H1 (cell line): ENCODE data around the gene BIN1. TPM values are rescaled to one million over a fixed set of nuclear protein-coding genes. Genes with fewer than 3 reads are reported as not detected.

Experiments used
- BRCA1 ChIP-seq: IDR thresholded peaks from 2 replicates; pipeline ENCODE4 v1.6.1; 2012; ENCODE audit warnings: low read depth, low read length, improper control_type of control experiment
- CEBPB ChIP-seq: IDR thresholded peaks from 2 replicates; pipeline ENCODE4 v1.6.1; 2012; ENCODE audit warnings: low read depth, low read length
- HDAC2 ChIP-seq, 2 experiments: fragments of 300-600 bp in 1 of 2; sonication (generic) in 1 of 2; IDR thresholded peaks; 2 replicates each; pipeline ENCODE4 v1.6.1; 2011 to 2012; ENCODE audit warnings: low read depth in 2 of 2, low read length in 2 of 2, mild to moderate bottlenecking in 2 of 2, moderate library complexity in 2 of 2, borderline replicate concordance in 1 of 2, inconsistent platforms in 1 of 2
- KDM4A ChIP-seq: IDR thresholded peaks from one replicate; pipeline ENCODE4 v1.7.1; 2012; ENCODE audit warnings: low read depth, mild to moderate bottlenecking, moderate library complexity, low read length, inconsistent platforms; ENCODE audit not compliant: severe bottlenecking
- PHF8 ChIP-seq: fragments of 200-600 bp; sonication (generic); conservative IDR thresholded peaks from 2 replicates; pipeline ENCODE4 v1.7.1; 2012; ENCODE audit warnings: low read depth, mild to moderate bottlenecking, inconsistent platforms, low read length, moderate library complexity
- RAD21 ChIP-seq, 2 experiments: IDR thresholded peaks in 1 of 2; conservative IDR thresholded peaks in 1 of 2; 2 replicates each; pipeline ENCODE4 v1.6.1; 2011; ENCODE audit warnings: low read depth in 2 of 2, low read length in 2 of 2, improper control_type of control experiment in 1 of 2, inconsistent platforms in 1 of 2, mild to moderate bottlenecking in 1 of 2, moderate library complexity in 1 of 2
- SP2 ChIP-seq: IDR thresholded peaks from 2 replicates; pipeline ENCODE4 v1.6.1; 2012; ENCODE audit warnings: mild to moderate bottlenecking, low read length, inconsistent platforms
- polyA plus RNA-seq, 7 experiments: library from polyadenylated mRNA; depleted of rRNA in 3 of 7; stranded (reverse) in 5 of 7; unstranded in 2 of 7; fragments of >200 nt in 5 of 7; fragments of 200-250 nt in 2 of 7; gene quantifications; 1 replicate in 5 of 7; 2 replicates in 1 of 7; 4 replicates in 1 of 7; pipeline versions ENCODE4 v1.2.1 to v1.2.3, GENCODE V29; 2011 to 2013; ENCODE audit warnings: missing spikeins in 2 of 7, mixed read lengths in 2 of 7
- total RNA-seq: library from RNA; stranded (reverse); fragmentation: NEBNext Ultra II Directional; extraction: Animal tissue kit (Norgen Biotek cat#: 25700); gene quantifications from 2 replicates; pipeline ENCODE4 v1.2.1, GENCODE V29; 2021
- TF ChIP-seq, protein P1 (sequence below): IDR thresholded peaks from 2 replicates; pipeline ENCODE4 v1.6.1; 2011; ENCODE audit warnings: low read length, improper control_type of control experiment
- TF ChIP-seq, protein P2 (sequence below): fragments of 300-600 bp; sonication (generic); IDR thresholded peaks from 2 replicates; pipeline ENCODE4 v1.7.1; 2012; ENCODE audit warnings: low read length, moderate library complexity, mild to moderate bottlenecking, inconsistent platforms; ENCODE audit not compliant: insufficient replicate concordance

The BIN1 gene
- total and polyA plus RNA-seq, 2 of the 8 experiments (the other 6 are each of a cell fraction or from before 2014, with no cell fraction given) = 23.6 to 35.6 TPM

DNA sequence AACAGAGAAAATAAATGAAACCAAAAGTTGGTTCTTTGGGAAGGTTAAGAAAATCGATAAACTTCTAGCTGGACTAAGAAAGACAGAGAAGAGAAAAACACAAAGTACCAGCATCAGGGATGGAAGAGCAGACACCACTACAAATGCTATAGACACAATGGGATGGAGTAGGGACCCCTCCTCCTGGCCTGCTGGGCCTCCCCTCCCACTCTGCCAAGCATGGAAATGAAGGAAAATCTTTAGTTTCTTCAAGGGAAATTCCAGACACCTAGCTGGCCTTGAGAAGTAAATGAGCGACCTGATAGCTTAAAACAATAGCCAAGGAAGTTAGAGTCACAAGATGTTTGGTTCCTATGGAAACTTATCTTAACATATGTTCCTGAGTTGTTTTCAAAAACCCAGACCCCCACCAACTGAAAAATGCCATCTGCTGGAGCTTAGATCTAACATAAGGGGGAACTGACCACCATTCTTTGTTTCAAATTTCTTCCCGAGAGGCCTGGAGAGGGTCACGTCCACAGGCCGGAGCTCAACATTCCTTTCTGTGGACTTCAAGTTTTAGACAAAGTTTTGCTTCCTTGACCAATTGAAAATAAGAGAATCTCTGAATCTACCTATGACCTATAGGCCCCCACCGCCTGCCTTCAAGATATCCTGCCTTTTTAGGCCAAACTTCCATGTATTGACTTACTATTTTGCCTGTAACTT is 101.9 kb downstream of the BIN1 start (continued):
- TF ChIP-seq, protein P1, sequence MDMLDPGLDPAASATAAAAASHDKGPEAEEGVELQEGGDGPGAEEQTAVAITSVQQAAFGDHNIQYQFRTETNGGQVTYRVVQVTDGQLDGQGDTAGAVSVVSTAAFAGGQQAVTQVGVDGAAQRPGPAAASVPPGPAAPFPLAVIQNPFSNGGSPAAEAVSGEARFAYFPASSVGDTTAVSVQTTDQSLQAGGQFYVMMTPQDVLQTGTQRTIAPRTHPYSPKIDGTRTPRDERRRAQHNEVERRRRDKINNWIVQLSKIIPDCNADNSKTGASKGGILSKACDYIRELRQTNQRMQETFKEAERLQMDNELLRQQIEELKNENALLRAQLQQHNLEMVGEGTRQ = no peak
- TF ChIP-seq HDAC2 (IDR thresholded peaks at IDR 0.05; ENCODE audit: borderline replicate concordance in 1 of 2, low read depth in 2 of 2, low read length in 2 of 2) = no peak
- TF ChIP-seq, protein P2, sequence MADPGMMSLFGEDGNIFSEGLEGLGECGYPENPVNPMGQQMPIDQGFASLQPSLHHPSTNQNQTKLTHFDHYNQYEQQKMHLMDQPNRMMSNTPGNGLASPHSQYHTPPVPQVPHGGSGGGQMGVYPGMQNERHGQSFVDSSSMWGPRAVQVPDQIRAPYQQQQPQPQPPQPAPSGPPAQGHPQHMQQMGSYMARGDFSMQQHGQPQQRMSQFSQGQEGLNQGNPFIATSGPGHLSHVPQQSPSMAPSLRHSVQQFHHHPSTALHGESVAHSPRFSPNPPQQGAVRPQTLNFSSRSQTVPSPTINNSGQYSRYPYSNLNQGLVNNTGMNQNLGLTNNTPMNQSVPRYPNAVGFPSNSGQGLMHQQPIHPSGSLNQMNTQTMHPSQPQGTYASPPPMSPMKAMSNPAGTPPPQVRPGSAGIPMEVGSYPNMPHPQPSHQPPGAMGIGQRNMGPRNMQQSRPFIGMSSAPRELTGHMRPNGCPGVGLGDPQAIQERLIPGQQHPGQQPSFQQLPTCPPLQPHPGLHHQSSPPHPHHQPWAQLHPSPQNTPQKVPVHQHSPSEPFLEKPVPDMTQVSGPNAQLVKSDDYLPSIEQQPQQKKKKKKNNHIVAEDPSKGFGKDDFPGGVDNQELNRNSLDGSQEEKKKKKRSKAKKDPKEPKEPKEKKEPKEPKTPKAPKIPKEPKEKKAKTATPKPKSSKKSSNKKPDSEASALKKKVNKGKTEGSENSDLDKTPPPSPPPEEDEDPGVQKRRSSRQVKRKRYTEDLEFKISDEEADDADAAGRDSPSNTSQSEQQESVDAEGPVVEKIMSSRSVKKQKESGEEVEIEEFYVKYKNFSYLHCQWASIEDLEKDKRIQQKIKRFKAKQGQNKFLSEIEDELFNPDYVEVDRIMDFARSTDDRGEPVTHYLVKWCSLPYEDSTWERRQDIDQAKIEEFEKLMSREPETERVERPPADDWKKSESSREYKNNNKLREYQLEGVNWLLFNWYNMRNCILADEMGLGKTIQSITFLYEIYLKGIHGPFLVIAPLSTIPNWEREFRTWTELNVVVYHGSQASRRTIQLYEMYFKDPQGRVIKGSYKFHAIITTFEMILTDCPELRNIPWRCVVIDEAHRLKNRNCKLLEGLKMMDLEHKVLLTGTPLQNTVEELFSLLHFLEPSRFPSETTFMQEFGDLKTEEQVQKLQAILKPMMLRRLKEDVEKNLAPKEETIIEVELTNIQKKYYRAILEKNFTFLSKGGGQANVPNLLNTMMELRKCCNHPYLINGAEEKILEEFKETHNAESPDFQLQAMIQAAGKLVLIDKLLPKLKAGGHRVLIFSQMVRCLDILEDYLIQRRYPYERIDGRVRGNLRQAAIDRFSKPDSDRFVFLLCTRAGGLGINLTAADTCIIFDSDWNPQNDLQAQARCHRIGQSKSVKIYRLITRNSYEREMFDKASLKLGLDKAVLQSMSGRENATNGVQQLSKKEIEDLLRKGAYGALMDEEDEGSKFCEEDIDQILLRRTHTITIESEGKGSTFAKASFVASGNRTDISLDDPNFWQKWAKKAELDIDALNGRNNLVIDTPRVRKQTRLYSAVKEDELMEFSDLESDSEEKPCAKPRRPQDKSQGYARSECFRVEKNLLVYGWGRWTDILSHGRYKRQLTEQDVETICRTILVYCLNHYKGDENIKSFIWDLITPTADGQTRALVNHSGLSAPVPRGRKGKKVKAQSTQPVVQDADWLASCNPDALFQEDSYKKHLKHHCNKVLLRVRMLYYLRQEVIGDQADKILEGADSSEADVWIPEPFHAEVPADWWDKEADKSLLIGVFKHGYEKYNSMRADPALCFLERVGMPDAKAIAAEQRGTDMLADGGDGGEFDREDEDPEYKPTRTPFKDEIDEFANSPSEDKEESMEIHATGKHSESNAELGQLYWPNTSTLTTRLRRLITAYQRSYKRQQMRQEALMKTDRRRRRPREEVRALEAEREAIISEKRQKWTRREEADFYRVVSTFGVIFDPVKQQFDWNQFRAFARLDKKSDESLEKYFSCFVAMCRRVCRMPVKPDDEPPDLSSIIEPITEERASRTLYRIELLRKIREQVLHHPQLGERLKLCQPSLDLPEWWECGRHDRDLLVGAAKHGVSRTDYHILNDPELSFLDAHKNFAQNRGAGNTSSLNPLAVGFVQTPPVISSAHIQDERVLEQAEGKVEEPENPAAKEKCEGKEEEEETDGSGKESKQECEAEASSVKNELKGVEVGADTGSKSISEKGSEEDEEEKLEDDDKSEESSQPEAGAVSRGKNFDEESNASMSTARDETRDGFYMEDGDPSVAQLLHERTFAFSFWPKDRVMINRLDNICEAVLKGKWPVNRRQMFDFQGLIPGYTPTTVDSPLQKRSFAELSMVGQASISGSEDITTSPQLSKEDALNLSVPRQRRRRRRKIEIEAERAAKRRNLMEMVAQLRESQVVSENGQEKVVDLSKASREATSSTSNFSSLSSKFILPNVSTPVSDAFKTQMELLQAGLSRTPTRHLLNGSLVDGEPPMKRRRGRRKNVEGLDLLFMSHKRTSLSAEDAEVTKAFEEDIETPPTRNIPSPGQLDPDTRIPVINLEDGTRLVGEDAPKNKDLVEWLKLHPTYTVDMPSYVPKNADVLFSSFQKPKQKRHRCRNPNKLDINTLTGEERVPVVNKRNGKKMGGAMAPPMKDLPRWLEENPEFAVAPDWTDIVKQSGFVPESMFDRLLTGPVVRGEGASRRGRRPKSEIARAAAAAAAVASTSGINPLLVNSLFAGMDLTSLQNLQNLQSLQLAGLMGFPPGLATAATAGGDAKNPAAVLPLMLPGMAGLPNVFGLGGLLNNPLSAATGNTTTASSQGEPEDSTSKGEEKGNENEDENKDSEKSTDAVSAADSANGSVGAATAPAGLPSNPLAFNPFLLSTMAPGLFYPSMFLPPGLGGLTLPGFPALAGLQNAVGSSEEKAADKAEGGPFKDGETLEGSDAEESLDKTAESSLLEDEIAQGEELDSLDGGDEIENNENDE = no peak
- no peak for TF ChIP-seq SP2
- no peak for TF ChIP-seq KDM4A
- TF ChIP-seq PHF8 = no peak
- no peak for TF ChIP-seq BRCA1
- no peak for TF ChIP-seq RAD21 (IDR thresholded peaks at IDR 0.05 in 1 of 2, conservative IDR thresholded peaks at IDR 0.05 in 1 of 2; ENCODE audit: low read depth in 2 of 2, low read length in 2 of 2)
- TF ChIP-seq CEBPB = no peak
